NCI-H1930 (cell line): ENCODE results near the gene SLC43A2.

Source experiments
- DNase-seq, 2 experiments: peaks; one replicate each; lab custom pipeline; 2025; lab: John Stamatoyannopoulos, UW

Gene SLC43A2

GRCh38 chr17:1623057-1623630 is 5.5 kb downstream of the SLC43A2 start:
- no peak for DNase-seq

DNA sequence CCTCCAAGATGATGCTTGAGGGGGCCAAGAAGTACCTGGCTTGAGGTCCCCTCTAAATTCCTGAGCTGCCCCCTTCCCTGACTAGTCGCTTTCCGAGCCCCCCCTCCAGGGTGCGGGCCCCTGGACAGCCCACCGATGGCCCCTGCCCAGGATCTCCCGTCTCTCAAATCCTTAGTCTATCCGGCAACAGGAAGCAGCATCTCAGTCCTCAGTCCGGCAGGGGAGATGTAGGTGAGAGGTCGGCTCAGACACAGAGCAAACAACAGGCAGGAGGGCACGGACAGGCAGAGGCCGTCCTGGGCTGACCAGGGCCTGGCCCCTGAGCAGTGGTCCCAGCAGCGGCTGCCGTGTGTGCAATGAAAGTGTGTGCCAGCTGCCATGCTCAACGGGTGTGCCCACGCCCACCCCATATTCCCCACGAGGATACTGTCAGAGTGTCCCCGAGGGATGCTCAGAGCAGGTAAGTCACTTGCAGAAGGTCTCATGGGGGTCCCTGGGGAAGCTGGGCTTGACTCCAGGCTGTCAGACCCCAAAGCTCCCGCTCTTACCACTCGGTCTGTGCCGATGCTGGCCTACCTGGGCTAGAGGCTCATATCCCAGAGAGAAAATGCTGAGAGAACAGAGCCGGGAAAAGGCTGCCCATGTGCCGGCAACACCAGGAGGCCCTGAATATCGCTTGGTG is 7.2 kb downstream of the SLC43A2 start:
- DNase-seq, result no peak

DNA sequence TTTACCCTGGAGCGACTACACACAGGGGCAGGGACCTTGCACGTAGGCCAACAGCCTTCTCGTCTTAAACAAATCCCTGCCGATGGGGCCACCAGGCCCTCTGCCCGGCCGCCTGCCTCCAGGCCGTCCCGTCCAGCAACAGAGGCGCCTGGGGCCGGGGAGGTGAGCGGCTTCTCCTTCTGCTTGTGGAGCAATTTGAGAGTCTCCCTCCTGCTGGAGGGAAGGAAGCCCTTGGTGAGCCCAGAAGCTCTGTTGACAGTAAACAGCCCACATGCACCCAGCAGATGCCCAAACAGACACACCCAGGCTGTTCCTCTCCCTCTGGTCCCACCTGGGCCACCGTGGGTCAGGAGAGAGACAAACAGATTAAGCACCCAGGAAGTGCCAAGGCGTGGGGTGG is 8.1 kb downstream of the SLC43A2 start:
- DNase-seq, result no peak

DNA sequence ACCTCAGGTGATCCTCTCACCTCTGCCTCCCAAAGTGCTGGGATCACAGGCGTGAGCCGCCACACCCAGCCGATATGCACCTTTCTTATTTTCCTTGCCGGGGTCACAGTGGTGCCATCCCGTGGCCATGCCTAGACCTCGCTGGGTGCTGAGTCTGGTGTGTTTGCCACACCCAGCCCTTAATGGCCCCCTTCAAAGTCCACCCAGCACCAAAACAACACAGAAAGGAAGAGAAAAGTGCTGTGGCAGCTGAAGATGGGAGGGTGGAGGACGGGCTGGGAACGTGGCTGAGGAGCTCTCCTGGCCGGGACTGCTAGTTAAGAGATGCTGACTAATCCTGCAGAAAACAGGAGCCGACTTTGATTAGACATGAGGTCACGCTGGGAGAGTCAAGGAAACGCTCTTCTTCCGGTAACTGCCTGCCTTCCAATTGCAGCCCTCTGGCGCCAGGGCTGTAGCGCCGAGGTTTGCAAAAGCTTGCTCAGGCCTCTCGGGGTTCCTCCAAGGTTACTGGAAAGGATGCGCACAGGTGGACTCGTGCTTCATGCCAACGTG is 10.9 kb downstream of the SLC43A2 start:
- DNase-seq, result no peak

DNA sequence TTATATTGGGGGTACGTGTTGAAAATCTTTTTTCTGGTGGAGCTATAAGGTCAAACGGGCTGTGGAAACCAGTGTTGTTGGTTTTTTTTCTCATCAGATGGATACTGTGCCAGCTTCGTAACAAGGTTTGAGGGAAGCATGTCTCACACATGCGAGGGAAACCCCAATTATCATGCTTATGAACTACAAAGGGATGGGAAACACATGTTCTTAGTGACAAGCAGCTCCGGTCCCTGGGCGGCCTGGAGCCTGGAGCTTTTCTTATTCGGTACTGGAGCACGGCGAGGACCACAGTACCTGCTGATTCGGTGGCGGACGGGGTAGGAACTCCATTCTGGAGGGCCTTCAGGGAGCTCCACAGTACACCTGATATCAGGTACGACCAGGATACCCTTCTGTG is 12.5 kb downstream of the SLC43A2 start:
- no peak for DNase-seq

DNA sequence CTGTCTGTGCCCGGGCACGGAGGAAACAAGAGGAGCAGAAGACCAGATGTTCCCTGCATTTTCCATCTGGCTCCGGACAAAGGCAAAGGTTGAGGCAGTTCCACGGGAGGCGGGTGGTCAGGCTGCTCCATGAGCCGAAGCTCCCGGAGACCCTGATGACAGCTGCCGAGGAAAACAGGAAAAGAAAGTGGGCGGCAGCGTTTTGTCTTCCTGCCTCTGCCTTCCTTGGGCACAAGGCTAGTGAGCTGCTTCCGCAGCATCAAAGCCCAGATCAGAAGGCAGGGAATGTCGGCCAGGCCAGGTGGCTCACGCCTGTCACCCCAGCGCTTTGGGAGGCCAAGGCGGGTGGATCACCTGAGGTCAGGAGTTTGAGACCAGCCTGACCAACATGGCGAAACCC is 16.2 kb downstream of the SLC43A2 start:
- DNase-seq, result no peak

GRCh38 chr17:1611715-1612114 is 16.9 kb downstream of the SLC43A2 start:
- no peak for DNase-seq

DNA sequence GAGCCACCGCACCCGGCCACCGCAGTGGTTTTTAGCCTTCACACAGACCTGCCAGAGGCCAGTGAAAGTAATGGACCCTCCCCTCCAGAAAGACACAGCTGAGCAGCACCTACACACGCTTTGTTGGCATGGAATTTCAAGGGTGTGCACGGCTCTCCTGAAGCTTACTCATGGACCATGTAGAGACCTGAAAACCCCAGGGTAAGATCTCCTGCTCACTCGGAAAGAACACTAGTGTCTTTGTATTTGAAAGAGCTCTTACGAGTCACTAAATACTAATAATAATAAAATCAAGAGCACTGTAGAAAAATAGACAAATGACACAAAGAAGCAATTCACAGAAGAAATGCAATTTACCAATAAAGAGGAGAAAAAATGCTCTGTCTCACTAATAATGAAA is 20.0 kb downstream of the SLC43A2 start:
- DNase-seq, result no peak

- no peak for DNase-seq
These were observed 20.7 kb downstream of the SLC43A2 start for GRCh38 chr17:1607971-1608320.

GRCh38 chr17:1606352-1606985 is 22.2 kb downstream of the SLC43A2 start:
- DNase-seq, result no peak

DNA sequence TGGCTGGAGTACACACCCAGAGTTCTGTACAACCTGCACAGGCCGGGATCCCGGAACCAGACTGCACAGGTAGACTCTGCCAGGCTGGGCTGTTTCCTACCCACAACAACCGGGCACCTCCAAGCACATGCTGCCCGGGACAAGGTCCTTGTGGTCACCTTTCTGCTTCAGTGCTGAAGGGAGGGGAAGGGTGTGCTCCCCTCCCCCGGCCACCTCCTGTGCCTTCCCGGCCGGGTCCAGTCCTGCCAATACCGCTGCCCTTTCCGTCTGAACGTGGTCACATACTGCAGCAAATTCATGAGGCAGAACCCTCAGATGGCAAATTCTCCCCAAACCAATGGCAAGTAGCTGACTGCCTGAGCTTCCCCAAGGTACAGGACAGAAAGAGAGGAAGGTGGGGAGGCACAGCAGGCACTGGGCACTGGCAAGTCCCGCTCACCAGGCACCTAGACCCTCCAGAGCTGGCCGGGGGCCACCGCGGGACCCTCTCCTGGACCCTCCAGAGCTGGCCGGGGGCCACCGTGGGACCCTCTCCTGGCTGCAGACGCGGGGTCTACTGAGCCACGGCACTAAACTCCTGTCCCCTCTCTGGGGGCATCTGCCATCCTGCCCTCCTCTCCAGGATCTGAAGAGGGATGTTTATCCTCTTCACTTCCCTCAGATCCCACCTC is 22.8 kb downstream of the SLC43A2 start:
- DNase-seq, result no peak

- no peak for DNase-seq
These were observed 23.7 kb downstream of the SLC43A2 start for GRCh38 chr17:1604831-1605528.

DNA sequence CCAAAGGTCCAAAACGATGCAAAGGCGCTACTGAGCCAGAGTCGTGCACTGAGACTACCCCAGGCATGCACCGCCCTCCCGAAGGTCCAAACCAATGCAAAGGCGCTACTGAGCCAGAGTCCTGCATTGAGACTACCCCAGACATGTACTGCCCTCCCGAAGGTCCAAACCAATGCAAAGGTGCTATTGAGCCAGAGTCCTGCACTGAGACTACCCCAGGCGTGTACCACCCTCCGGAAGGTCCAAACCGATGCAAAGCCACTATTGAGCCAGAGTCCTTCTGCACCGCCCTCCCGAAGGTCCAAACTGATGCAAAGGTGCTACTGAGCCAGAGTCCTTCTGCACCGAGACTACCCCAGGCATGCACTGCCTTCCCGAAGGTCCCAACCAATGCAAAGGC is 27.1 kb downstream of the SLC43A2 start:
- no peak for DNase-seq

DNA sequence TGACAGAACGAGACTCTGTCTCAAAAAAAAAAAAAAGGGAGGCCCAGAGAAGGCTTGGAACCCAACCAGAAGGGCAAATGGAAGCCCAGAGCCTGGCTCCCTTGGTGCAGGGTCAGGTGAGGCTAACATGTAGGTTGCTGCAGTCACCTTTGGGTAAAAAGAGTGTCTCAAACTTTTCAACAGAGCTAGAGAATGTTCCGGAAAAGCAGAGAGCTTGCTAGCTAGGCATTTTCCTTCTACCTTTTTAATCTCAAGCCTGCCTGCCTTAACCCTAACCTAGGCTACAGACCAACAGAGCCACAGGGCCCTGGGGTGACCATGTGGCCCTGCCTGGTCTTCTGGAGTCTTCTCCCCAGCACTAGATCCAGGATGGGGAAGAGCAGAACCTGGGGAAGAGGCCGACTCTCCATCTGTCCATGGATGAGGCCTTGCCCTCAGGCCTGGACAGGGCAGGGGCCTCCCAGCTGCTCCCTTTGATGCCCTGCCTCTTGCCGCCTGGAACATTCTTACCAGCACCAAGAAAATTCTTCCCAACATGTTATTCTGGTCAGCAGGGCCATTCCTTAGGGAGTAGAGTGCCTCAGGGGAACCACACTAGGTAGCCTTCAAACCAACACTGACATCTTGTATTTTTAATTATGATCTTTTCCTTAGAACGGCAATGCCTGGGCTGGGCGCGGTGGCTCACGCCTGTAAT is 30.1 kb downstream of the SLC43A2 start:
- DNase-seq, result no peak

DNA sequence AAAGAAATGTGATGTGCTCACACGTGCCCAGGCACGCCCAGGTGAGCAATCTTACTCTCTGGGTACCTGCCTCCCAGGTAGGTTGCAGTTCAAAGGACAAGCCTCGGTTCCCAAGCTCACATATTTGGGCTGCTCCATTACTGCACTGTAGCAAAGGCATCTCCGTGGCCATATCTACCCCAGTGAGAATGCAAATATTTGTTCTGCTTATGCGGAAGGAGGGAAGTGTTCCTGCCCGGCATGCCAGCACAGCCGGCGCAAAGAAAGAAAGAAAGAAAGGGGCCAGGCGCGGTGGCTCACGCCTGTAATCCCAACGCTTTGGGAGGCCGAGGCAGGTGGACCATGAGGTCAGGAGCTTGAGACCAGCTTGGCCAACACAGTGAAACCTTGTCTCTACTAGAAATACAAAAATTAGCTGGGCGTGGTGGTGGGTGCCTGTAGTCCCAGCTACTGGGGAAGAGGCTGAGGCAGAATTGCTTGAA is 30.7 kb downstream of the SLC43A2 start:
- no peak for DNase-seq

- no peak for DNase-seq
These were observed 35.1 kb downstream of the SLC43A2 start for GRCh38 chr17:1593630-1593931.

GRCh38 chr17:1592751-1593629 is 35.6 kb downstream of the SLC43A2 start:
- no peak for DNase-seq

- no peak for DNase-seq
These were observed 37.1 kb downstream of the SLC43A2 start for GRCh38 chr17:1591474-1592090.

GRCh38 chr17:1590747-1591473 is 37.7 kb downstream of the SLC43A2 start:
- no peak for DNase-seq
